ENCODE data around the gene FANCI.

GRCh38 chr15:89364341-89364740, 120.6 kb downstream of the FANCI start:
- TF ChIP-seq CTCF (IDR thresholded peaks at IDR 0.05) (no peak), POLR2A (IDR thresholded peaks at IDR 0.05) (no peak)
